ENCODE results near the gene TMEM163.

Gene TMEM163

DNA sequence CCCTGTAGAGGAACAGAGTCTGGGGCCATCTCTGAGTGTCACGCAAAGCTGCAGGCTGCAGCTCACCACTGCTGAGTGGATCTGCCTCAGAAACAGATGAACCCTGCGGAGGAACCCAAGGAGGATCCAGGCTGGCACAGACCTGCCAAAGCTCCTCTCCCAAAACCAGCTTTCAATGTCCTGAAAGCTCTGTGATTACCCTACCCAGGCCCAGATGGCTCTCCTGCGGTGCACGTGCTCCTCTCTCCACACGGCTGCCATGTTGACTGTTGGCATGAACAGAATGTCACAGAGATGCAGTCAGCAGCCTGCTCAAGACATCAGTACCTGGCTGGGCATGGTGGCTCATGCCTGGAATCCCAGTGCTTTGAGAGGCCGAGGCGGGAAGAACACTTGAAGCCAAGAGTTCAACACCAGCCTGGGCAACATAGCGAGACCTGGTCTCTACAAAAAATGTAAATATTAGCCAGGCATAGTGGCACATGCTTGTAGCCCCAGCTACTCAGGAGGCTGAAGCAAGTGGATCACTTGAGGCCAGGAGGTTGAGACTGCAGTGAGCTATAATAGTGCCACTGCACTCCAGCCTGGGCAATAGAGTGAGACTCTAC is 248.1 kb downstream of the TMEM163 start:
- no peak for DNase-seq

DNA sequence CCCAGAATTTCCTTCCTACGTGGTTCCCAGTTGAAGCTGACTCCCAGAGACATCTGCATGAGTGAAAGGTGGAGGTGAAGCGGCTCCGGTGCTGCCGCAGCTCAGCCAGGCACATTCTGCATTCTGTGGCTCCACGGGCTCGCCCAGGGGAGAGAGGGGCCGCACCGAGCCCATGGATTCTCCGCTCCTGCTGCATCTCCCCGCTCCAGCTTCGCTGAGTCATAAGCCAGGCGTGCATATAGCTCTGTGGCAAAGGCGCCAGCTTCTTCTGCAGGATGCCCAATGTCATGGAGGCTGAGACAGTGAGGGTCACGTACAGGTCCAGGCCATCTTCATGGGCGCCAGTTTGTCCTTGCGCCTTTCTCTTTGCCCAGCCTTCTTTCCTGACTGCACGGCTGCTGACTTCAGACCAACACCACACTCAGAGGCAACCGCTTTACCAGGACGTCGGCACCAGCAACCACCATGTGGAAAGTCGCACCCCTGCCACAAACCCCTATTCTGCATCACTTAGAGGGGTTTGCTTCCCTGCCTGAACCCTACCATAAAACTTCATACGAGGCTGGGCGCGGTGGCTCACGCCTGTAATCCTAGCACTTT is 249.2 kb downstream of the TMEM163 start:
- DNase-seq: no peak

DNA sequence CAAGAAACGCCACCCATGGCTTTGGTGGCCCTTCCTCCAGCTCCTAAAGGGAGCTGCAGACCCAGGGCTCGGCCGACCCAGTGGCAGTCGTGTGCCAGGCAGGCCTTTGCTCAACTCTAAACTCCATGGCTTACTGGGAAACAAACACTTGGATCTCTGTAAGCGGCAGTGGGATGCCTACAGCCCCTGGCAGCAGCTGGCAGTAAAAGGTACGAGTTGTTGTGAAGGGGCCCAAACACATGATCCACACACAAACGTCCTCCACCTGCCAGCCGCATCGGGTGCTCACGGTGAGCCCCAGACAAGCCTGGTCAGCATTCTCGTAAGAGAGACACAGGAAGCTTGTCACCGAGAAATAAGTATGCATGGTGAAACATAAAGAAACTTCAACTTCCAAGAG is 250.0 kb downstream of the TMEM163 start:
- DNase-seq: no peak

DNA sequence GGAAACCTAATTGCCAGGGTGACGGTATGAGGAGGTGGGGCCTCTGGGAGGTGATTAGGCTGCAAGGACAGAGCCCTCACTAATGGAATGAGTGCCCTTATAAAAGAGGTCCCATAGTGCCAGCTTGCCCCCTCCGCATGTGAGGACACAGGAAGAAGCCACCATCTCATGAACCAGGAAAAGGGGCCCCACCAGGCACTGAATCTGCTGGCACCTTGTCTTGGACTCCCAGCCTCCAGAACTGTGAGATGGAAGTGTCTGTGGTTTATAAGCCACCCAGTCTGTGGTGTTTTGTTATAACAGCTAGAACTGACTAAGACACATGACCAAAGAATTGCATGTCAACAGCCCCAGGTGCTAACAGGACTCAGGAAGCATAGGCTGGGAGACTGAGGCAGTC is 250.6 kb downstream of the TMEM163 start:
- DNase-seq: no peak

DNA sequence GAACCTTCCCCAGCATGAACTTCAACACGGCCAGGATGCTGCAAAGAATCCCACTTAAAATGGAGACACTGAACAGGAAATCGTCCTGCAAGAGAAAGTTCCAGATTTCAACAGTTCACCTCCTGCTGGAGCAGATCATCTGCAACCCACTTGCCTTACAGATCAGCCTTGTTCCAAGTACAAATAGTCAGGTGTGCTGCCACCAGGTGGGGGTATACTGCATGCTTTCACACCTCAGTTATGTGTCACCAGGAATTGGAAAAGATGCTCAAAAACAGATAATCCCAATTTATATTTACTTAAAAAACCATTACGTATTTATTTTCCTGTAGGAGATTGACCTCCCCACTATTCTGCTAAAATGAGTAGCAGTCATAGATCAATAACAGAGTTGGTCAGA is 252.7 kb downstream of the TMEM163 start:
- DNase-seq: no peak

DNA sequence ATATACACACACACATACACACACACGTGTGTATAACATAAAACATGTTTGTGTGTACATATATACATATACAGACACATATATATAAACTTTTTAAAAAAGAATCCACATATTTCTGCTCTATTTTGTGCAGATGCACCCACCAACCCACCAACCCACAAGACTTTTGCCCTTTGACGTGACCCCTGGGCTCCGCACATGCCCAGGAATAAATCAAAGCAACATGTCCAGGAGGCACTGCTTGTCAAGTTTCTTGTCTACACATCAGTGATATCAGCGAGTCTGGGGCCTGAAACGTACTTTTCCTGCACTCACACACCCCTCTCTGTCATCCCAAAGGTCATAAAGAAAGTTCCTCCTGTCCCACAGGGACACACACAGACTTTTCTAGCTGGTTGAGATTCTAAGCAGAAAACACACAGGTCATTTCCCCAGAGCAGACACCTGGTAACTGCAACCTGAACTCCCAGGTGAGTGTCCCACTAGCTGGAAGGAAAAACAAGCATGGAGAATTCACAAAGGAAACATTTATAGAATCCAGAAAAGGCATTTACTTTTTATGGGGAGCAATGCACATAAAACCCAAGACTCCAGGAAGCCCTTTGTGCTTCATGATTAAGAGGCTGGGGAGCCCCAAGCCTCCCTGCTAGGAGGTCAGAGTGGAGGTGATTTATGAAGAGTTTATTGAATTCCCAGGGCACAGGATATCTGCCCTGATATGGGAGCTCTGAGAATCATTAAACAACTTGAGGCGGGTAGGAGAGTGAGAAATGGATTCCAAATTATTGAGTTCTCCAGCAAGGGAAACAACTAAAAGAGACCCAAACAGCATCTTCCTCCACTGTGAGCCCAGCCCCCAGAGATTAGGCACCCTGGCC is 253.3 kb downstream of the TMEM163 start:
- no peak for DNase-seq

DNA sequence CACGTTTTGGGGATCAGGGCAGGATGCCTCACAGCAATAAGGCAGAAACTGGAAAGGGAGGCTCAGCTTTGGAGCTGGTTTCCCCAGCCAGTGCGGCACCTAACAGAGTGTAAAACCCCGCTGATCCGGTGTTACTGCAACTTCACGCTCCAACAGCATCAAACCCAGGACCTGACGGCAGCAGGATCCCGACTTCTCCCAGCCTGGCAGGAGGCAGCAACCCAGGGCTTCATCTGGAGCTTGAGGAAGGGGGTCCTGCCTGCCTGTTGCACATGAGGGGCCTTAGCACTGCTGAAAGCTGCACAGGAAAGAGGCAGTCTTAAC is 255.1 kb downstream of the TMEM163 start:
- no peak for DNase-seq

DNA sequence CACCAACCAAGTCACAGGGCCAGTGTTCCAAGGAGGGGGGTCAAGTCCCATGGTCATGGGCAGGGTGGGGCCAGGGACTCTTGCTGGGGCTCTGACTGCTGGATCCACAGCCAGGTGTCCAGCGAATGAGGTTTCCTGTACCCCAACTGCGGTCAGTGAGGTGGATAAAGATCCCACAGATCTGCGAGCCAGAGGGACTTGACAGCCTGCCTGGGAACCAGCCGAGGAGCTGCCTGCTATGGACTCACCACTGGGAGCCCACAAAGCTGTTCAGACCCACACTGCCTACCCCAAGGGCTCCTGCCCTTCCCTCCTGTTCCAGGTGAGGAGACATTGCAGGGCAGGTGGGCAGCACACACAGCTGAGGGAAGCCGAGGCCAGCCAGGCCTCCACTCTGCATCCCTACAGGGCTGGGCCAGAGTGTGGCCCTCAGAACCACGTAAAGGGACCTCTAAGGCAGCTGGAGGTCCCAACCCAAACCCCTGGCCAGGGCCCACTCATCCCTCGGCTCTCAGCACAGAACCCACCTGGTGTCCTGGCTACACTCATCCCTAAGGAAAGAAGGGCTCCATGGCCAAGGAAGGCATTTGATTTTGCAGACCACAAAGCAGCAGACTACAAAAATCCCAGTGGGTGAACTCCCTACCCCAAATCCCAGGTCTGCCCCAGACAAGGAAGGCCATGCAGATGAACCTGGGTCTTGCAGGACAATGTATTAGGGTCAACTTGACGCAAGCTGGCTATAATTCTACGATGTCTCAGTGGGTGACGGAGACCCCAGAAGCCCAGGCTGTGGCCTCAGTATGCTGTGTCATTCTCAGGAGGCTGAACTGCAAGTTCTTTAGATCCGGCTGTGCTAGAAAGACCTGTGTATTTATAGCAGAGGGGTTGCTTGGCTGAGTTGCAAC is 255.8 kb downstream of the TMEM163 start:
- DNase-seq: no peak

DNA sequence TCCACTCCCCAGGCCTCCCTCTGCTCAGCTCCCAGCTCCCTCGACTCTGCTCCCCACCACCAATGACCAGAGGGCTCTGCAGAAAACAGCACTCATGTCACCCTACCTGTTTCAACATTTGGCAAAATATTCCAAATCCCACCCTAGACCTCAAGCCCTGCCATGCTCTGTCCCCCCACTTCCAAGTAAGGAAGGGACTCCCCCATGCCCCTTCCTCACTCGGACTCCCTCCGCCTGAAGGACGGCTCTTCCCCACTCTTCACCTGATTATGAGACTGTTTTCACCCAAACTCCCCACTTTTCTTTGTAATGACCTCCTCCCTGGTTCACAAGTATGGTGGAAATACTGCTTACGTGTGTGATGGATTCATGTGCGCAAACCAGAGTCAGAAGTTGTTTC is 256.5 kb downstream of the TMEM163 start:
- DNase-seq: no peak

DNA sequence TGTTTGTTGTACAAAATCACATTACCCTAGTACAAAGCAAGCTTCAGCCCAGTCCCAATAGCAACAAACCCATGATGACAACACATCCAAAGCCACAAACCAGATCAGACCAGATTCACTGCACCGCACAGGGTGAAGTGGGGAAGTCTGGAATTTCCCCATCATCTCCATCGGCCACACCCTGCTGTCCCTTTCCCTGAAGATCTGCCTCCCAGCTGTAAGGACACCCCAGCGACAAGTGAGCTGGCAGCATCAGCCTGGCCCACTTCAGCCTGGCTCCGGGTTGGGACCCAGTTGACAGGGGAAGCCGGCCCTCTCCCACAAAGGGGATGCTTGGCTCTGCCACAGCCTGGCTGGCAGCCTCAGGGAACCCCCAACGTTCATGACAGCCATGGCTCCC is 257.3 kb downstream of the TMEM163 start:
- DNase-seq: no peak

DNA sequence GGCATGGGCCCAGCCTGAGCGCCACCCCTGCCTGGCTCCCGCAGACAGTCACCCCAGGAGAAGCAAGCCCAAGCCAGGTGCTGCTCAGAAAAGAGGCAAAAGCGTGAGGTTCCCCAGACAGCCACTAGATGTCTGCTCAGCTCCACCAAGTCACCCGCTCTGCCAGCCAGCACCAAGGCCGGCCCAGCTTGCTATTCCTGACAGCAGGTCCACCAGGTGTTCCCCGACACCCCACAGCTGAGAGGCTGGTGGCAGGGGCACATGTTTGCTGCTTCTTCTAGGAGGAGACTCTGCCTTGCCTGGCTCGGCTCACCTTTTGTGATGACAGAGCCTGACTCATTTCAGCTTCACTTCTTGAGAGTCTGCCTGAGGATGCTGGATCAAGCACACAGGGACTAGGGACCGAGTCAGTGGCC is 258.2 kb downstream of the TMEM163 start:
- DNase-seq: peak; percentile 21

DNA sequence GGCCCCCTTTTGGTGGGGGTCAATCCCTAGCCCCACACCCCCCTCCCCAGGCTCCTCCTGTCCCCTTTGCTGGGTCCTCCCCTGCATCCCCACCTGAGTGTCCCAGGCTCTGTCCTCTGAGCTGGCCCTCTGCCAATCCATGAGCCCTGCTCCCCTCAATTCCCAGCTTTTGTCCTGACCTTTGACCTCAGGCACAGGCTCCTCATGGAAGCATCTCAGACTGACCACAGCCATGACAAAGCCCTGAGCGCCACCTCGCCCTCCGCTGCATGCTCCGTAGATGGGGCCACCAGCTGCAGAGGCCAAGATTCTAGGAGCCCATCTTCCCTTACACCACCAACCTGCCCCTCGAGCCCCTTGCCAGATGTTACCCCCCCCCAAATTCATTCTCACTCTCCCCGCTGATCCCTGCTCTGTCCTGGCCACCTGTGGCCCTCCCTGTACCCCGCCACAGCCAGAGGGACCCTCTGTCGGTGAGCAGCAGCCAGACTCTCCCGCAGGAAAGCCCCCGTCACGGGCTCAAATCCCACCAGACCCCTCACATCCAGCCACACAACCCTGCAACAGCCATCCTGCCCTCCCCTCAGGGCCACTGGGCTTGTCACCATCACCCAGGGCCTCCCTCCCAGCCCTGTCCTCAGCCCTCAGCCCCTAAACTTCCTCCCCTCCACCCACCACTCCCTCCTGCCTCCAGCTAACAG is 258.9 kb downstream of the TMEM163 start:
- no peak for DNase-seq

DNA sequence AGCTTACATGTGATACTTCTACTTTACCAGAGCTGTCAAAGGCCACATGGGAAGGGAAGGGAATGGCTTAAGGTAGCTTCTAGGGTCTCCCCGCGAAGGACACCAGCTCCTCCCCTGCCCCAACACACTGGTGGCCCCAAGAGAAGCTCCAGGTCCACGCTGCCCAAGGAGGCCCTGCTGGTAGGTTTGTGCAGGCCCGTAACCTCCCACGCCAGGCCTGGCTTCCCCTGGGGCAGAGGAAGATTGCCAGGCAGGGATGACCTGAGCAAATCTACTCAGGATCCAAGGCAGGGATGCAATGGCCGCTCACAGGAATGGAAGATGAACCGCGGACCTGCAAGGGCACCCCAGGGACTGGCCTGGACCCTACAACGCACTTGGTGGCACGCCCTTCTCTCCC is 259.9 kb downstream of the TMEM163 start:
- no peak for DNase-seq

DNA sequence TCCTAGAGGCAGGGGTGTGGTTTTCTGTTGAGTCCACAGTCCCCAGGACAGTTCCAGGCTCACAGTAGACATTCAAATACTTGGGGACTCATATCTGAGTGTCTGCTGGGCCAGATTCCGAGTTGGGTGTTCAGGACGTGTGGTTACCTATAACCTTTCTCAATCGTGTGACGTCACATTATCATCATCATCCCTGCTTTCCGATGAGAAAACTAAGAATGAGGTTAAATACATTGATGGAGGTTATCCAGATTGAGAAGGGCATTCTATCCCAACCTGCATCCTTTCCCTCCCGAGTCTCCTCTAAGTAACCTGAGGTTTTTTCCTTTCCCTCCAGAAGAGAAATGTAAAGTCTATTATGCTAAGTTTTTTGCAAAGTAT is 260.3 kb downstream of the TMEM163 start:
- DNase-seq: no peak

DNA sequence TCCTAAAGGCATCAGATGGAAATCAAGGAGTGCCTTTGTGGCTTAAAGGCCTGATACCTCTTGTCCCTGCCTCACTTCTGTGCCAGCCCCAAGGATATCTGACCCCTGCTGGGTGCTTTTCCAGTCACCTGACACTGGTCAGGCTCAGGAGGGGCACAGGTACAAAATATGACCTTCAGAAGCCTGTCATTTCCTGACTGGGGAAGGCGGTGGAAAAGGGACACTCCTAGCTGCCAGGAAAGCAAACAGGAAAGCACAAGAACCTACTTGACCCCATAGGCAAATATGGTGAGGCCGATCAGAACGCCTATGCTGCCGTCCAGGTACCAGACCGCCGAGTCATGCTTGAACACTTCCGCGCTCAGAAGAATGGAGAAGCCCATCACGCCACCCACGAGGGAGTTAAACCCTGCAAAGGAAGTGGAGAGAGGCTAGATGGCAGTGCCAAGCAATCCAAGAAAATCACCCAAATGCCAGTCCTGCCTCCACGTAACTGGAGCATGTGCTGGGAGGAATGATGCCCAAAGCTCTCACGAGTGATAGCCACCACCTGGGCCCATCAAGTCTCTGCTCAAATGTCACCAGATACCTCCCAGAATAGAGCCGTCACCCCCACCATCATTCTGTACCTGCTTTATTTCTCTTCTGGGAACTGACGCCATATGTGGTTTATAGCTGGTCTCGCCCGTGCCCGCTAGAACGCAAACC is 260.9 kb downstream of the TMEM163 start:
- DNase-seq: no peak

DNA sequence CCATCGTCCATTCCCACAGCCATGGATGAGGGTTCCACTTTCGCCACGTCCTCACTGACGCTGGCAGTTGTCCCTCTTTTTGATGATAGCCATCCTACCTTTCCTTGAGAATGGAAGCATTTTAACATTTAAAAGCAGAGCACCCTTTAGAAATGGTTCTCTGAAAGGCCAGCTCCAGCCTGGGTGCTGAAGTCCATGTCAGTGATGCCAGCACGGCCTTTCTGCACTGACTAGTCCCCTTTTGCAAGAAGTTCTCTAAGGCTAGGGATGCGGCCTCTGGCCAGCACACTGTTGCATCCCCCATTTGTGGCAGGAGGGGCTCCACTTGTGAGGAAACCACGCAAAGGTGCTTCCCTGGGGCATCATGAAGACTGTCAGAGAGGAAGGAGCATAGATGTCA is 261.4 kb downstream of the TMEM163 start:
- DNase-seq: no peak

DNA sequence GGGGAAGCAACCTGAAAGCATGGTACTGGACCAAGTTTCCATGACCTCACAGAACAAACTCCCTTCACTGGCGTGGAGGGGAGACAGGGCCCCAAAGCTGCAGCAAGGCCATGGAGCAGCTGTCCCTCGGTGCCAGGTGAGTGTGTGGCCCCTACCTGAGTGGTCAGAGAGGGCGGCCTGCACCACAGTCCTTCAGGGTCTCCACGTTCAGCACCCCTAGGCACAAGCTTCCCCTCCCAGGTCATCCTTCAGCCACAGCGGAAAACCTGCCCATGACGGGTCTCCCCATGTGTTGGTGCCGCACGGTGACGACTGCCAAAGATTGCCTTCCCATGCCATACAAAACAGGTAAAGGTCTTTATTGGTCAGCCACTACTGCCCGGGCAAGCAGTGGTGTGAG is 263.4 kb downstream of the TMEM163 start:
- no peak for DNase-seq

DNA sequence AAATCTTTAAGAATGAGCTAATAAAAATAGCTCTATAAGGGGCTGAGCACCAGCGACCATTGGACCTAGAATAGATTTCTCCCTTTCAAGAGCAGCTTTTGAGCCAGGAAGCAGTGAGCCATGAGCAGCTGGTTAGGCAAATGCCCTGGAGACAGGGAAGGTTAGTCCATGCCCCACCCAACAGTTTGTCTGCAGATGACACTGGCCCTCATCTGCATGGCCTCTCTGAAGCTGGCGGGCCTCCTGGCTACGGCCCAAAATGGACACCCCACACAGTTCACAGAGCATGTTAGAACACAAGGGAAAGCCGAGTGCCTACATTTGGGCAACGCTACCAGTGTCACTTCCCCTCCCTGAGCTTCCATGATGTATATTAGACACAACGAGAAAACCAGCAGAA is 263.9 kb downstream of the TMEM163 start:
- no peak for DNase-seq

DNA sequence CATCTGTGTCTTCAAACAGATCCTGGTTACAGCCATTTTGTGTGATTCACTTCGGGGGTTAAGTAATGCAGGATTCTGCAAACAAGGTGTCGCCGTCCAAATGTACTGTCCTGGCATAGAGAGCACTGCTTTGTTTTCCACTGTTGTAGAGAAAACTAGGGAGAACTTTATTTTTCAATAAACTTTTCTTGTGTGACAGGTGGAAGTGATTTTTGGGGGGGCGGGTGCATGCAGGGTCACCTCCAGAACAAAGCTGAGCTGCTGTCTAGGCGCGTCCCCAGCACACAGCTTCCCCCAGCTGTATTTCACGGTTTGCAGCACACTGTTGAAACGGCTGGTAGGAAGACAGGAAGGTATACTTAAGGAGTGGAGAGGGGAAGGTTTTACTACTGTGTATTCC is 264.4 kb downstream of the TMEM163 start:
- no peak for DNase-seq

DNA sequence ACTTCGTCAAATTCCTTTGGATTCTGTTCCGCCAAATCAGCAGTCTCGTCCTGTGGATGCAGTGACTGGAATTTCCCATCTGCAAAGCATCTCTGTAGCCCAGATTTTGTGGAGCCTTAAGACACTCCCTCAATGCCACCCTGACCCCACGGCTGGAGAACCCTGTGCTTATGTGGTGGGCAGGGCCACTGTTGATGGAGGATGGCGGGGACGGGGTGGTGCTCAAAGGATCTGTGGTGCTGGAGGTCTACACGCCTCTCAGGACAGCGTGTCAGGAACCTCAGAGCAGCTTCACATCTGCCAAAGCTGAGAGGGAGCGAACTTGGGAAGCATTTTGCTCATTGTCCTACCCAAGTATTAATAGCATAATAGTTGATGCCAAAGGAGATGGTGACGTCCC is 264.8 kb downstream of the TMEM163 start:
- no peak for DNase-seq

DNA sequence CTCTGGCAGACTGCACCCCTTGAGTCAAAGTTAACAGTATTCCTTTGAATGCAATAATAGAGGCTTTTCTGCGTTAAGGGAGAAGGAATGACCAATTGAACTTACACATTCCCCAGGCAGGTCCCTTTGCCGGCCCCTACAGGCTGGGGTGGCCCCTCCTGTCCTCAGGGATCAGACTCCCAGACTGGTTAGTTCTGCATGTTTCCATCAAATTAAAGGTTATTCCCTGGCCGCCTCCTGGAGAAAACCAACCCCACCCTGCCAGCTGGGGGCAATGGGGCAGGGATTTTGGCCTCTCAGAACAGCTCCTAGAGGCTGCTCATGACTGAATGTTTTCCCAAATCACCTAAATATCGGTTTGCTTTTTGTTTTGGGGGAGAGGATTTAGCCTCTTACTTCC is 265.3 kb downstream of the TMEM163 start:
- DNase-seq: no peak
